DND-41 (cell line): ENCODE data around the gene CDC23.

ENCODE experiments used
- CTCF ChIP-seq: IDR thresholded peaks from 2 replicates; pipeline ENCODE4 v1.5.1; 2012; ENCODE audit warnings: borderline replicate concordance, low read length, moderate library complexity, mild to moderate bottlenecking; ENCODE audit not compliant: poor library complexity, severe bottlenecking; ENCODE audit errors: extremely low read depth
- EZH2 ChIP-seq: IDR thresholded peaks from 3 replicates; pipeline ENCODE4 v1.6.1; 2012; ENCODE audit warnings: borderline replicate concordance, low read depth, mild to moderate bottlenecking, moderate library complexity, low read length, inconsistent platforms; ENCODE audit not compliant: severe bottlenecking

- TF ChIP-seq CTCF (no peak), EZH2 (no peak)
Measured at GRCh38 chr5:138246334-138246733, 33.2 kb upstream of the CDC23 start.
